K562 (cell line): Measurements from ENCODE around the gene SPATA20. TPM values are rescaled to one million over a fixed set of nuclear protein-coding genes. Genes with fewer than 3 reads are reported as not detected.

Experiments
- ATAC-seq: fragments of 200-7000 bp; cut with Tn5 transposase; 3 replicates; pipeline ENCODE4 v1.9.1; 2020; ENCODE audit warnings: moderate library complexity
- BruUV-seq: library from RNA; stranded (reverse); fragments of 400-500 nt; replicated peaks from 2 replicates; lab custom pipeline; 2021; lab: Mats Ljungman, UMichigan
- CTCF ChIA-PET: fragments of 300-600 bp; formaldehyde crosslinking; extraction: SDS; loops from one replicate; lab custom pipeline; 2021; ENCODE audit warnings: low intra/inter-chr PET ratio; lab: Yijun Ruan, JAX
- POLR2A ChIA-PET: fragments of 300-600, 350-650 bp; sonication (Branson Sonifier 250); formaldehyde crosslinking; extraction: SDS; loops from one replicate; lab custom pipeline; 2021; ENCODE audit warnings: antibody characterized with exemption, inconsistent platforms; lab: Yijun Ruan, JAX
- DNase-seq, 4 experiments: peaks; one replicate each; pipeline versions ENCODE4 v3.0.0 to v3.0.0-alpha.2; 2011 to 2018; ENCODE audit warnings: low spot score in 3 of 4, mixed read lengths in 3 of 4; ENCODE audit errors: extremely low read depth in 1 of 4
- FAIRE-seq: peaks from 2 replicates; lab custom pipeline; 2011; peaks lifted over from hg19 to GRCh38; lab: Jason Lieb, UNC
- H2AFZ ChIP-seq: 2 replicates; pipeline ENCODE4 v1.6.0; 2011; ENCODE audit warnings: low read depth, low read length, control low read depth, inconsistent platforms
- H3K27ac ChIP-seq: fragments of 200-600 bp; 3 replicates; pipeline ENCODE4 v1.8.0; 2011; ENCODE audit warnings: low read depth, mild to moderate bottlenecking, control low read depth, inconsistent platforms, low read length, moderate library complexity, mixed read lengths; ENCODE audit errors: extremely low read depth
- H3K27me3 ChIP-seq, 2 experiments: fragments of 300-600 bp in 1 of 2; 2 replicates in 1 of 2; 3 replicates in 1 of 2; pipeline versions ENCODE4 v1.6.0 to v1.8.0; 2011; ENCODE audit warnings: inconsistent platforms in 2 of 2, low read length in 2 of 2, mild to moderate bottlenecking in 1 of 2, mixed read lengths in 1 of 2, moderate library complexity in 1 of 2; ENCODE audit not compliant: control insufficient read depth in 2 of 2, insufficient read depth in 2 of 2
- H3K36me3 ChIP-seq: fragments of 300-600 bp; 3 replicates; pipeline ENCODE4 v1.8.0; 2011; ENCODE audit warnings: mild to moderate bottlenecking, low read length, inconsistent platforms; ENCODE audit not compliant: control insufficient read depth, insufficient read depth
- H3K4me1 ChIP-seq, 2 experiments: fragments of 200-600 bp in 1 of 2; replicated peaks in 1 of 2; 2 replicates in 1 of 2; 3 replicates in 1 of 2; pipeline versions ENCODE4 v1.5.1 to v1.8.0; 2011; ENCODE audit warnings: inconsistent platforms in 2 of 2, low read length in 2 of 2, mild to moderate bottlenecking in 1 of 2, mixed read lengths in 1 of 2, moderate library complexity in 1 of 2; ENCODE audit not compliant: control insufficient read depth in 2 of 2, insufficient read depth in 2 of 2
- H3K4me2 ChIP-seq: 2 replicates; pipeline ENCODE4 v1.6.1; 2011; ENCODE audit warnings: low read length, control low read depth, inconsistent platforms, mixed read lengths; ENCODE audit not compliant: insufficient read depth
- H3K4me3 ChIP-seq: fragments of 200-600 bp; sonication (generic), shearing (Covaris generic); 2 replicates; pipeline ENCODE4 v1.5.1; 2016; ENCODE audit warnings: control low read depth, inconsistent platforms
- H3K79me2 ChIP-seq: fragments of 200-600 bp; 3 replicates; pipeline ENCODE4 v1.8.0; 2011; ENCODE audit warnings: low read length, inconsistent platforms; ENCODE audit not compliant: control insufficient read depth, insufficient read depth
- H3K9ac ChIP-seq, 2 experiments: 2 replicates each; pipeline versions ENCODE4 v1.6.0 to v1.6.1; 2011; ENCODE audit warnings: low read depth in 2 of 2, low read length in 2 of 2, control low read depth in 1 of 2, inconsistent platforms in 1 of 2, mild to moderate bottlenecking in 1 of 2, mixed read lengths in 1 of 2; ENCODE audit not compliant: insufficient read depth in 1 of 2
- H3K9me1 ChIP-seq: one replicate; pipeline ENCODE4 v1.6.0; 2011; ENCODE audit warnings: inconsistent platforms, mild to moderate bottlenecking, low read length, moderate library complexity; ENCODE audit not compliant: control insufficient read depth, insufficient read depth
- H3K9me3 ChIP-seq: replicated peaks from 2 replicates; pipeline ENCODE4 v1.5.1; 2011; ENCODE audit warnings: low read depth, low read length, inconsistent platforms; ENCODE audit not compliant: control insufficient read depth, insufficient read depth
- H4K20me1 ChIP-seq: replicated peaks from 2 replicates; pipeline ENCODE4 v1.6.1; 2011; ENCODE audit warnings: low read length, inconsistent platforms, mixed read lengths; ENCODE audit not compliant: control insufficient read depth, insufficient read depth
- E2F3 ChIP-seq: fragments of 250-450 bp; sonication (Bioruptor Pico); IDR thresholded peaks from 2 replicates; pipeline ENCODE4 v1.4.0; 2020; ENCODE audit warnings: mild to moderate bottlenecking
- HDAC2 ChIP-seq: fragments of 450-650 bp; IDR thresholded peaks from 2 replicates; pipeline ENCODE4 v1.6.1; 2016; ENCODE audit warnings: mild to moderate bottlenecking
- HDAC8 ChIP-seq: fragments of 450-650 bp; IDR thresholded peaks from 2 replicates; pipeline ENCODE4 v1.6.1; 2016; ENCODE audit warnings: mild to moderate bottlenecking, missing genetic modification characterization, moderate library complexity, missing compliant biosample characterization
- HMGN3 ChIP-seq: IDR thresholded peaks from 2 replicates; pipeline ENCODE4 v1.6.1; 2011; ENCODE audit warnings: borderline replicate concordance, low read depth, mild to moderate bottlenecking, mixed read lengths, low read length; ENCODE audit not compliant: insufficient read length; ENCODE audit errors: extremely low read depth
- HSF4 ChIP-seq: fragments of 250-450 bp; sonication (Bioruptor Pico); IDR thresholded peaks from 2 replicates; pipeline ENCODE4 v2.1.2; 2022; ENCODE audit warnings: mild to moderate bottlenecking, moderate library complexity, borderline replicate concordance
- KDM2B ChIP-seq: fragments of 250-450 bp; sonication (Bioruptor Pico); IDR thresholded peaks from 2 replicates; pipeline ENCODE4 v1.8.0; 2021; ENCODE audit warnings: mild to moderate bottlenecking, moderate library complexity
- NCOA2 ChIP-seq, 2 experiments: fragments of 450-650 bp; IDR thresholded peaks; 2 replicates each; pipeline ENCODE4 v1.6.1; 2018; ENCODE audit warnings: mild to moderate bottlenecking in 2 of 2, moderate library complexity in 1 of 2; ENCODE audit not compliant: partially characterized antibody in 2 of 2
- NFRKB ChIP-seq: fragments of 450-650 bp; IDR thresholded peaks from 2 replicates; pipeline ENCODE4 v1.6.1; 2016; ENCODE audit warnings: low read depth
- NR3C1 ChIP-seq: sonication (generic); formaldehyde crosslinking; IDR thresholded peaks from 2 replicates; pipeline ENCODE4 v1.8.1; 2022; ENCODE audit warnings: missing genetic modification reagents
- POLR3G ChIP-seq: IDR thresholded peaks from 2 replicates; pipeline ENCODE4 v1.6.1; 2011; ENCODE audit not compliant: insufficient read length, insufficient replicate concordance; ENCODE audit errors: extremely low read depth
- RBM17 ChIP-seq: fragments of 200-400 bp; formaldehyde crosslinking; IDR thresholded peaks from 2 replicates; pipeline ENCODE4 v1.6.1; 2017; ENCODE audit warnings: low read depth, mild to moderate bottlenecking, low read length, borderline replicate concordance
- RBM25 ChIP-seq: fragments of 200-400 bp; formaldehyde crosslinking; IDR thresholded peaks from 2 replicates; pipeline ENCODE4 v1.6.1; 2018; ENCODE audit warnings: low read length, low read depth, moderate library complexity; ENCODE audit not compliant: severe bottlenecking
- SMAD3 ChIP-seq: fragments of 450-650 bp; formaldehyde crosslinking; conservative IDR thresholded peaks from 2 replicates; pipeline ENCODE4 v1.4.0; 2020; ENCODE audit warnings: mild to moderate bottlenecking
- SPI1 ChIP-seq: IDR thresholded peaks from 2 replicates; pipeline ENCODE4 v1.6.1; 2011; ENCODE audit warnings: low read depth, low read length, control low read depth, borderline replicate concordance
- ZNF197 ChIP-seq: fragments of 200-800 bp; sonication (Bioruptor generic); IDR thresholded peaks from 2 replicates; pipeline ENCODE4 v1.6.1; 2016; ENCODE audit warnings: low read depth, missing genetic modification characterization, missing compliant biosample characterization
- ZNF696 ChIP-seq: fragments of 250-450 bp; sonication (Bioruptor Pico); conservative IDR thresholded peaks from 2 replicates; pipeline ENCODE4 v1.4.0; 2020; ENCODE audit warnings: mild to moderate bottlenecking, moderate library complexity
- ZNF77 ChIP-seq: fragments of 250-450 bp; sonication (Bioruptor Pico); IDR thresholded peaks from 2 replicates; pipeline ENCODE4 v1.5.0; 2020
- WGBS: fragments of 100-300 bp; shearing (Covaris generic); methylation state at CpG from one replicate; pipeline ENCODE4 v1.1.6; 2016; ENCODE audit warnings: low coverage, mixed read lengths; ENCODE audit not compliant: insufficient coverage; ENCODE audit errors: missing lambda C conversion rate; 5-methylcytosine and 5-hydroxymethylcytosine counted together
- in situ Hi-C: fragments of 300-500 bp; cut with MboI; formaldehyde crosslinking; loops from 4 replicates; pipeline ENCODE4 v1.15.0; 2018; ENCODE audit warnings: inconsistent platforms, mixed read lengths
- intact Hi-C: fragments of 100-400 bp; cut with micrococcal nuclease; formaldehyde crosslinking; loops from 2 replicates; pipeline ENCODE4 v1.14.2; 2022
- polyA plus RNA-seq, 8 experiments: library from polyadenylated mRNA; depleted of rRNA in 4 of 8; stranded (reverse) in 5 of 8; unstranded in 3 of 8; fragments of >200 nt; fragmentation: Nextera tagmentation in 2 of 8; fragmentation: Illumina TruSeq in 1 of 8; extraction: Ambion mirVana in 2 of 8; extraction: Trizol in 1 of 8; gene quantifications; 2 replicates each; pipeline versions ENCODE4 v1.2.1 to v1.2.3, GENCODE V29; 2011 to 2014; ENCODE audit warnings: inconsistent platforms in 1 of 8, missing spikeins in 1 of 8
- total RNA-seq, 7 experiments: library from RNA; depleted of rRNA in 6 of 7; stranded (reverse); fragments of >200 nt in 6 of 7; fragmentation: Illumina TruSeq in 2 of 7; extraction: Trizol in 2 of 7; gene quantifications; 2 replicates each; pipeline versions ENCODE4 v1.2.1 to v1.2.3, GENCODE V29; 2011 to 2021; ENCODE audit warnings: low replicate concordance in 1 of 7
- TF ChIP-seq, protein P1 (sequence below): fragments of 450-650 bp; formaldehyde crosslinking; IDR thresholded peaks from 2 replicates; pipeline ENCODE4 v1.4.0; 2022; ENCODE audit warnings: missing genetic modification characterization
- TF ChIP-seq, protein P2 (sequence below): IDR thresholded peaks from 2 replicates; pipeline ENCODE4 v1.6.1; 2012; ENCODE audit warnings: low read depth, low read length, improper control_type of control experiment, borderline replicate concordance

SPATA20 gene
- total and polyA plus RNA-seq, 9 of the 15 experiments (the other 6 are each of a cell fraction or from before 2014, with no cell fraction given), result 0.08 to 4.0 (median 1.5) TPM

DNA sequence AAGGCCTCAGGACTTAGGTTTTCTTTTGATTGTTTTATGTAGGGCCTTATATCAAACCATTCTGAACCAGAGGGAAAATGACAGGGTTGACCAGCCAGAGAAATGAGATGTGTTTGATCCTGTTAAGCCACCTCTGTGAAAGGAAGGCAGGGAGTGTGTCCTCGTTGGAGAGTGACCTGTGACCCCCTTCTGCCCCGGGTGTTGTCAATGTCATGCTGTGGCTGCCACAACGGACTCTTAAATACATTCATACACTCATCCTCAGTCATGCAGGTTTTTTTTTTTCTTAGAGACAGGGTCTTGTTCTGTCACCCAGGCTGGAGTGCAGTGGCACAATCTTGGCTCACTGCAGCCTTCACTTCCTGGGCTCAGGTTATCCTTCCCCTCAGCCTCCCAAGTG, 32.6 kb upstream of the SPATA20 start:
- POLR2A ChIA-PET, result no interaction called here
- FAIRE-seq, result no peak

More for the DNA sequence above, 32.6 kb upstream of the SPATA20 start:
- Histone ChIP-seq H3K9ac (no peak overlapping the region; a peak in 1 of 4 replicates), H3K4me1 (no peaks in the 10 kb centered on the region), H3K9me3 (no peaks in the 10 kb centered on the region), H3K27me3 (peaks cover 14 to 31% of the 10 kb centered on the region in 2 experiments; a peak in 3 of 5 replicates), H3K4me3 (no peak overlapping the region), H3K9me1 (no peaks in the 10 kb centered on the region), H3K79me2 (no peaks in the 10 kb centered on the region), H3K4me2 (no peak overlapping the region), H3K36me3 (no peaks in the 10 kb centered on the region), H2AFZ (no peak overlapping the region), H3K27ac (no peak overlapping the region), H4K20me1 (no peaks in the 10 kb centered on the region)
- 4% methylated on average over 3 of the region's 3 CpGs for WGBS
- TF ChIP-seq POLR3G (no peak), ZNF77 (CRISPR knock-in tag) (no peak), NCOA2 (IDR thresholded peaks at IDR 0.05; ENCODE audit: partially characterized antibody in 2 of 2) (no peak), NR3C1 (CRISPR knock-in tag) (no peak), KDM2B (CRISPR knock-in tag) (no peak), HMGN3 (no peak), RBM17 (no peak), HDAC8 (tag) (no peak), SMAD3 (CRISPR knock-in tag) (no peak), ZNF197 (CRISPR knock-in tag) (no peak), SPI1 (no peak), NFRKB (no peak), E2F3 (CRISPR knock-in tag) (no peak), ZNF696 (CRISPR knock-in tag) (no peak), RBM25 (no peak), HSF4 (CRISPR knock-in tag) (no peak), HDAC2 (no peak)
- TF ChIP-seq, protein P1, sequence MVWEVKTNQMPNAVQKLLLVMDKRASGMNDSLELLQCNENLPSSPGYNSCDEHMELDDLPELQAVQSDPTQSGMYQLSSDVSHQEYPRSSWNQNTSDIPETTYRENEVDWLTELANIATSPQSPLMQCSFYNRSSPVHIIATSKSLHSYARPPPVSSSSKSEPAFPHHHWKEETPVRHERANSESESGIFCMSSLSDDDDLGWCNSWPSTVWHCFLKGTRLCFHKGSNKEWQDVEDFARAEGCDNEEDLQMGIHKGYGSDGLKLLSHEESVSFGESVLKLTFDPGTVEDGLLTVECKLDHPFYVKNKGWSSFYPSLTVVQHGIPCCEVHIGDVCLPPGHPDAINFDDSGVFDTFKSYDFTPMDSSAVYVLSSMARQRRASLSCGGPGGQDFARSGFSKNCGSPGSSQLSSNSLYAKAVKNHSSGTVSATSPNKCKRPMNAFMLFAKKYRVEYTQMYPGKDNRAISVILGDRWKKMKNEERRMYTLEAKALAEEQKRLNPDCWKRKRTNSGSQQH, result no peak
- TF ChIP-seq, protein P2, sequence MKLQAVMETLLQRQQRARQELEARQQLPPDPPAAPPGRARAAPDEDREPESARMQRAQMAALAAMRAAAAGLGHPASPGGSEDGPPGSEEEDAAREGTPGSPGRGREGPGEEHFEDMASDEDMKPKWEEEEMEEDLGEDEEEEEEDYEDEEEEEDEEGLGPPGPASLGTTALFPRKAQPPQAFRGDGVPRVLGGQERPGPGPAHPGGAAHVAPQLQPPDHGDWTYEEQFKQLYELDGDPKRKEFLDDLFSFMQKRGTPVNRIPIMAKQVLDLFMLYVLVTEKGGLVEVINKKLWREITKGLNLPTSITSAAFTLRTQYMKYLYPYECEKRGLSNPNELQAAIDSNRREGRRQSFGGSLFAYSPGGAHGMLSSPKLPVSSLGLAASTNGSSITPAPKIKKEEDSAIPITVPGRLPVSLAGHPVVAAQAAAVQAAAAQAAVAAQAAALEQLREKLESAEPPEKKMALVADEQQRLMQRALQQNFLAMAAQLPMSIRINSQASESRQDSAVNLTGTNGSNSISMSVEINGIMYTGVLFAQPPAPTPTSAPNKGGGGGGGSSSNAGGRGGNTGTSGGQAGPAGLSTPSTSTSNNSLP, result no peak
- CTCF ChIA-PET, result no interaction called here
- in situ Hi-C loops (no loop called here), intact Hi-C loops (no loop called here)
- ATAC-seq (no peak), DNase-seq (no peak)
- no TSS peak for BruUV-seq
